GM21529 (cell line): ENCODE measurements around the gene PBX4.

Experiments used
- ATAC-seq: cut with Tn5 transposase; IDR thresholded peaks from one replicate; pipeline ENCODE4 v1.9.1; 2021; ENCODE audit not compliant: unreplicated experiment

Gene PBX4

DNA sequence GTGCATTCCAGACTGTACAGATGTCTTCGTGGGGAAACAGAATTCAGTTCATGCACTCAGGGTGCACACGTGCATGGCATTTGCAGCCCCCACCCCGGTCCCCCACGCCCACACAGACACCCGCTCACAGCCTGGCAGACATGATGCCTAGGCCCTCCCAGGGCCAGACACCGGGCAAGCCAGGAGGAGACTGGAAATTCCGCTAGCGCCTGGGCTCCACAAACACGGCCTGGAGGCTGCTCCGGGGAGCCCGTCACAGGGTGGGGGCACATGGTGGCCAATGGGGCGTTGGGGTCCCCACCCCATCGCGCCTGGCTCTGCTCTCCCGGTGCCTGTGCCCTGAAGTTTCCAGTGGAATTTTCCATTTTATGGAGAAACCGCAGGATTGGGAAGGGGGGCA lies 76.9 kb downstream of the PBX4 start:
- ATAC-seq = no peak

DNA sequence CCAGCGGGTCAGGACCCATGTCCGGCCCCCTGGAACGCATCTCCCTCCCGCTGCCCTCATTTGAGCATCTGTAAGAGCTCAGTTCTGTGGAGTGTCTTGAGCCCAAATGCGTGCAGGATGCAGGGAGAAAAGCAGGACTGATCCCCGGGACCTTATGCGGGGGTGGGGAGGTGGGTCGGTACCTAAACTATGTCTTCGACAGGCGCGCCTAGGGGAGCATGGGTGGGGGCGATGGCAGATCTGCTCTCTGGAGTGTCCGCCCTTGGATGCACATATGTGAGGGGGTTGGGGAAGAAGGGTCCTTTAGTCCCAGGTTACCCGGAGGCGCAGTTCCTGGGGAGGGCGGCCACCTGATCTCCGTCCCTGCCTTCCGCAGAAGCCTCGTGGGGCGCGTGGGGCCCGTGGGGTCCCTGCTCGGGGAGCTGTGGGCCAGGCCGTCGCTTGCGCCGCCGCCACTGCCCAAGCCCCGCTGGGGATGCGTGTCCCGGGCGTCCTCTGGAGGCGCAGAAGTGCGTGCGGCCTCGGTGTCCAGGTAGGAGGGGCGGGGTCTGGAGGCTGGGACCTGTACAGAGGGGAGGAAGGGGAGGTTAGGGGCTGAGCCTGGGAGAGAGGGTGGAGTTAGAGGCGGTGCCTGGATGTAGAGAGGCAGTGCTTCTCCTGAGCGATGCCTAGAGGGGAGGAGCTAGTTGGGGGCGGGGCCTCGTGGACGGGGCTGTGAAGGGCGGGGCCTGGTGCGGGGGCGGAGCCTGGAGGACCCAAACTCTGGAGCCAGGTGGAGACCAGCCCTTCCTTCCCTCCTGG lies 77.6 kb downstream of the PBX4 start:
- ATAC-seq = peak; percentile 70

DNA sequence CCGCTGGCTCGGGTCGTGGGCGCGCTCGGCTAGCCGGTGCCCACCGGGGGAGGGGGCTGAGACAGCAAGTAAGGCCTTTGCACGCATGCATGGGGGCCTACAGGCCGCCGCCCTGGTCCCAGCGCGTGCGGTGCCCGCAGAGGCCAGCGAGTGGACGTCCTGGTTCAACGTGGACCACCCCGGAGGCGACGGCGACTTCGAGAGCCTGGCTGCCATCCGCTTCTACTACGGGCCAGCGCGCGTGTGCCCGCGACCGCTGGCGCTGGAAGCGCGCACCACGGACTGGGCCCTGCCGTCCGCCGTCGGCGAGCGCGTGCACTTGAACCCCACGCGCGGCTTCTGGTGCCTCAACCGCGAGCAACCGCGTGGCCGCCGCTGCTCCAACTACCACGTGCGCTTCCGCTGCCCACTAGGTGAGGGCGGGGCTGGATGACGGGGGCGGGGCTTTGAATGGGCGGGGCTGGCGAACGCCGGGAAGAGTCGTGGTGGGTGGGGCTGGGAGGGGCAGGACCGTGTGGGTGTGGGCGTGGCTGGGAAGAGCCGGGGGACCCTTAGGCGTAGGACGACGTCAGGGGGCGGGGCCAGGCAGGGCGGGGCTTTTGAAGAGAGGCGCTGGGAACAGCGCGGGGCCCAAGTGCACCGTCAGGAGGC lies 78.3 kb downstream of the PBX4 start:
- ATAC-seq = no peak

DNA sequence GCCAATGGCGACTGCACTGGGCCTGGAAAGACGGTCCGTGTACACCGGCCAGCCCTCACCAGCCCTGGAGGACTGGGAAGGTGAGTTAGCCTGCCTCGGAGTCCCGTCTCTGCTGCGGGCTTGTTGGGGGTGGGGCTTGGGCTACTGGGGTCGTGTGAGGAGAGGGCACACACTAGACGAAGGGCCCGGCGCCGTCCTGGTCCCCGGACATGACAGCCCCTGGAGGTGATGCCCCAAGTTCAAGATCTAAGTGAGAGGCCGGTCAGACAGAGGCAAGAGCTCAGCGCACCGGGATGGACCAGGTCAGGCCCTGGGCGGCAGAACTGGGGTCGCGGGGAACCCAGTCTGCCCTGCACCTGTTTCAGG lies 78.8 kb downstream of the PBX4 start:
- no peak for ATAC-seq

DNA sequence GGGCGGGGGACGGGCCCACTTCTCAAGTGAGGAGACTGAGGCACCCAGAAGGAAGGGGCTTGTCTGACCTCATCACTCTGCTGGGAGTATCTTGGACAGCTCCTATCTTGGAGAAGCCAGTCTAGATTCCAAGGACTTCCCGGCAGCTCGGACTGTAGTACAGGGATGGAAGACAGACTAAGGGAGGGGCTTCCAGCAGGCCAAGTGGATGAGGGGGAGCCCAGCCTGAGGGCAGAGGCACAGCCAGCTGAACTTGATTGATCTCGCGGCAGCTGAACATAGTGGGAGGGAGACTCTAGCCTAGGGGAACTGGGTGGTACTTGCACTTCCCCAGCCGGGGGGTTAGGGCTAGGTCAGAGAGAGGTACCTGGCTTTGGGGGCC lies 79.7 kb downstream of the PBX4 start:
- ATAC-seq = no peak

DNA sequence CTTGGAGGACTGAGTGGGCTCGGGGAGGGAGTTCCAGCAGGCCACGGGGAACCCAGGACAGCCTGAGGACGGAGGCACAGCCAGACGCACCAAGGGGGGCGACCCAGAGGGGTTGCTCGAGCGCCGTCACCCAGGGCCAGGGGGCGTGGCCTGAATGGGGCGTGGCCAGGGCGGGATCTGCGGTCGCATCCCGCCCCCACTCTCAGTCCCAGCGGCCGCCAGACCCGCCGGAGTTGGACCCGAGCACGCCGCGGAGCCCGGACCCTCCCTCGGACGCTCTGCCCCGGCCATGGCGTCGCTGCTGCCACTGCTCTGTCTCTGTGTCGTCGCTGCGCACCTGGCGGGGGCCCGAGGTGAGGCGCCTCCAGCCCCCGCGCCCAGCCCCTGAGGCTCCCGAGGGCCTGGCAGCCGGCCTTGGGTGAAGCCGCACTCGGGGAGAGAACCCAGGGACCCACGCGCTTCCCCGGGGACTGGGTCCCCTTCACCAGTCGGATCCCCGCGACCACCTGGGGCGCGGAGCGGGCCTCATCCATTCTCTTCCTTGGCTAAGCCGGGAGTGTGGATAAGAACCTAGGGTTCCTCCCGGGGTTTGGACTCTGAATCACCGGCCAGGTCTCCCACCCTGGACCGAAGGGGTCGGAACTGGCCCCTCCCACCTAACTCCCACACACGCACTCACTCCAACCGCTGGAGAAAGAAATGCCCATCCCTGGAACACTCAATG lies 80.3 kb downstream of the PBX4 start, which contains the start of gene CILP2:
CILP2 (plus strand) TSS at position 205 of the 724 bp plus-strand sequence; CDS start at position 290, 85 bp downstream.
- ATAC-seq = no peak

DNA sequence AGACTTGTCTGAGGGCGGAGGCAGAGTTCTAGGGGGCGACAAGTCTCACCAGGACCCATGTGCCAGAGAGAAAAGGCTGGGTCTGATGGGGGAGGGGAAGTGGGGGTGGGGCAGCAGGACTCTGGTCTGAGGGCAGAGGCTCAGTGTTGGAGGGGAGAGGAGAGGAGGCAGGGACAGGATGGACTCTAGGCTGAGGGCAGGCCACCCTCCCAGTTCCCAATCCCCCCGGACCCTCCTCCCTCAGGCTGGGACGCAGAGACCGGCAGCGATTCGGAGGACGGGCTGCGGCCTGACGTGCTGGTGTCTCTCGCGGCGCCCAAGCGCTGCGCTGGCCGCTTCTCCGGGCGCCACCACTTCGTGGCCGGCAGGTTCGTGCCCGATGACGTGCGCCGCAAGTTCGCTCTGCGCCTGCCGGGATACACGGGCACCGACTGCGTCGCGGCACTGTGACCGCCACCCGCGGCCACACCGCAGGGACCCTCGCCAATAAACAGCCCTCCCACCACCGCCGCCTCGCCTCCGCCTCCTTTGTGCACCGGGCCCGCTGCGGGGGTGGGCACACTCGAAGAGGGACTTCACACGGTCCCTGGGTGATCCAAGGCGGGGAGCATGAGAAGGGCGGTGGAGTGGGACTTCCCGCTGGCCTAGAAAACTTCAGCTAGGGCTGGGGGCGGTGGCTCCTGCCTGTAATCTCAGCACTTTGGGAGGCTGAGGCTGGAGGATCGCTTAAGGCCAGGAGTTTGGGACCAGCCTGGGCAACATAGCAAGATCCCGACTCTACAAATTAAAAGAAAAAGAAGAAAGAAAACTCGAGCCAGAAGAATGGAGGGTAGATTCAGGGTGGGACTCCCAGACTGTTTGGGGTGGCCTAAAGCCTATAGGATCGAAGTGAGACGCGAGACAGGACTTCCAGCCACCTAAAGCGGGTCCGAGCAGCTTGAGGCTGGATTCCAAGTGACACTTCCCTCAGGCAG lies 81.1 kb downstream of the PBX4 start:
- ATAC-seq = no peak

DNA sequence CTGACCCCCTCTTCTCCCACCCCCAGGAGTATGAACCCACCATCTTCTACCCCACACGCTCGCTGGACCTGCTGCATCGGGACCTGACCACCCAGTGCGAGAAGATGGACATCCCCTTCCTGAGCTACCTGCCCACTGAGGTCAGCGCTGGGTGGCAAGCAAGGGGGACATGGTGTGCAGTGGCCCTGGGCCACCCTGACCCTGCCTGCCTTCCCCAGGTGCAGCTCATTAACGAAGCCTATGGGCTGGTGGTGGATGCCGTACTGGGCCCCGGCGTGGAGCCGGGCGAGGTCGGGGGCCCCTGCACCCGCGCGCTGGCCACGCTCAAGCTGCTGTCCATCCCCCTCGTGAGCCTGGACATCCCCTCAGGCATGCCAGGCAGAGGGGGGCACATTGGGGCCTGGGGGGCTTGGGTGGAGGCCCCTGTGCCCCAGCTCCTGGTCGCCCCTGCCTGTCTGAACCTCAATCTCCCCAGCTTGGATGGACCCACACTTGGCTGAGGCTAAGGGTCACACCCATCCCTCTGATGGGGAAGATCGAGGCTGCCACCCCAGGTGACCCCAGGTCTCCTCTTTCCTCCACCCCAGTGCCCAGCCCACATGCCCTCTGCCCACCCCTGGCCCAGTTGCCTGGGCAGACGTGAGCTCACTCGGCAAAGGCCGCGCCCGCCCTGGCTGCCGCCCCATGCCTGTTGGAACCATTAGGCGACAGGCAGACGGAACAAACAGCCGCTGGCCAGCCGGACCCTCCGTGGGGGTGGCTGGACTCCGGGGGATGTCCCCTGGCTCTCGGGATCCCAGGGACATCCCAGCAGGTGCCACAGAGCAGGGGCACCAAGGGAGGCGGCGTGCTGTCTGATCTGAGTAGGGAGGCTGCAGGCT lies 82.9 kb downstream of the PBX4 start:
- ATAC-seq = no peak

DNA sequence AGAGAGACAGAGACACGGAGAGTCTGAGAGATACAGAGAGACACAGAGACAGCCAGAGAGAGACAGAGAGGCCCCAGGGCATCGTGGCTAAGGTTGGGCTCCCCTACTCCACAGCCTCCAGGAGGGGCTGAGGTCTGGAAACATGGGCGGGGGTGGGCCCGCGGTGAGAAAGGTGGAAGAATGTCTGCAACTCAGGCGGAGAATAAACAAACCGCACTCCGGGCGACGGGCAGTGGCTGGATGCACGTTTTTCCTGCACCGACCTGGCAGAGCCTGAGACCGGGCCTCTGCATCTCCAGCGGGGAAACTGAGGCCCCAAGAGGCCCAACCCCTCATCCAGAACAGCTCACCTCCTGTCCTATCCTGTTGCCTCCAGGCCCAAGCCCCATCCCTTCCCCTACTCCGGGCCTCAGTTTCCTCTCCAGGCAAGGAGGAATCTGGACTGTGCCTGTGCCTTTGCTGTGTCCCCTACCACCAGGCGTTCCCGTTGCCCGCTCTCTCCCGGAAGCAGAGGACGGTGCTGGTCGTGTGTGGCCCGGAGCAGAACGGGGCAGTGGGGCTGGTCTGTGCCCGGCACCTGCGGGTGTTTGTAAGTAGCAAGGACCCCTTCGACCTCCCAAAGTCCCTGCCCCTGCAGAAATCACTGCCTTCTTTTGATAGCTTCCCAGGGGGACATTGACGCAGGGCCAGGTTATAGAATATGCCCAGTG lies 83.8 kb downstream of the PBX4 start:
- ATAC-seq = no peak

DNA sequence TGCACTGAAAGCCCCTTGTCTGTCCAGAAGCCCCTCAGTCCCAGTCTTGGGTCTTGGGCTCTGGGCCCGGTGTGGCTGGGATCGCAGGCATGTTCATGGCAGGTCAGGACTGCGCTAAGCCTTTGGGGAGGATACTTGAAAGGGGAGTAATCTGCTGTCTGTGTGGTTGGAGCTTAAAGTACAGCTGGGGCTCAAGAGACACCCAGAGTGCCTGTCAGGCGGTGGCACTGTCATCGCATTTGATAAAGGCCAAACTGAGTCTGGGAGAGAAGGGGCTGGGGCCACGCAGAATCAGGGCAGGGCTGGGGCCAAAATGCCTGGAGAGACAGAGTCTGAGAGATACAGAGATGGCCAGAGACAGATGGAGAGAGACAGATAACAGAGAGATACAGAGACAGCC lies 84.6 kb downstream of the PBX4 start:
- no peak for ATAC-seq

DNA sequence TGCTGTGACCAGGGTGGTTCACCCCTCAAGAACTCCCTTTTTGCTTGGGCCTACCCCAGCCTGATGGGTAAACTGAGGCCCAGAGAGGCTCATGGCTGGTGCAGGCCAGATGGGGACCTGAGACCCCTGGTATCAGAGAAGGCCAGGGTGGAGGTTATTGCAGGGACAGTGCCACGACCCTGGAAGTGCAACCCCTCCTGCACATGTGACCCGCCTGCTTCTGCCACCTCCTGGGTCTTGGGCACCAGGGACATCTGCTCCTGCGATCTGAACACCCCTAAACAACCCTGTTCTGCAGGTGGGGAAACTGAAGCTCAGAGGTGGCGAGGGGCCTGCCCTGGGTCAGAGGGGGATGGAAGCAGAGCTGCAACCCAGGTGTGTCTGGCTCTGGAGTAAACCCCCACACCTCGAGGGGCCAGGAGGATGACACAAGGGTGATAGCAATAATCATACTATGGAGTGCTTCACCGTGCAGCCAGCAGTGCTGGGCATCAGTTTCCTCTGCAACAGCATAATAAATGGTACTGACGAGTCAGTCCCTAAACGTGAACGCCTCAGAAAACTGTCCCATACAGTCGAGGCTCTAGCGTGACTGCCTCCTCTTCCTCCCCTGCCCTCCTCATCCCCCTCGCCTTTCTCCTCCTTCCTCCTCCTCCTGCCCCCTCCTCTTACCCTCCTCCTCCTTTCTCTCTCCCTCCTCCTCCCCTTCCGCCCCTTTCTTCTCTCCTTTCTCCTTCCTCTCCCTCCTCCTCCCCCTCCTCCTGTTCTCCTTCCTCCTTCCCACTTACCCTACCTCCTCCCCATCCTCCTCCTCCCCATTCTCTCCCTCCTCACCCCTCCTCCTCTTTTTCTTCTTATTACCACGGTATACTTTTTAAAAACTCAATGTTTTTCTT lies 85.4 kb downstream of the PBX4 start:
- no peak for ATAC-seq

DNA sequence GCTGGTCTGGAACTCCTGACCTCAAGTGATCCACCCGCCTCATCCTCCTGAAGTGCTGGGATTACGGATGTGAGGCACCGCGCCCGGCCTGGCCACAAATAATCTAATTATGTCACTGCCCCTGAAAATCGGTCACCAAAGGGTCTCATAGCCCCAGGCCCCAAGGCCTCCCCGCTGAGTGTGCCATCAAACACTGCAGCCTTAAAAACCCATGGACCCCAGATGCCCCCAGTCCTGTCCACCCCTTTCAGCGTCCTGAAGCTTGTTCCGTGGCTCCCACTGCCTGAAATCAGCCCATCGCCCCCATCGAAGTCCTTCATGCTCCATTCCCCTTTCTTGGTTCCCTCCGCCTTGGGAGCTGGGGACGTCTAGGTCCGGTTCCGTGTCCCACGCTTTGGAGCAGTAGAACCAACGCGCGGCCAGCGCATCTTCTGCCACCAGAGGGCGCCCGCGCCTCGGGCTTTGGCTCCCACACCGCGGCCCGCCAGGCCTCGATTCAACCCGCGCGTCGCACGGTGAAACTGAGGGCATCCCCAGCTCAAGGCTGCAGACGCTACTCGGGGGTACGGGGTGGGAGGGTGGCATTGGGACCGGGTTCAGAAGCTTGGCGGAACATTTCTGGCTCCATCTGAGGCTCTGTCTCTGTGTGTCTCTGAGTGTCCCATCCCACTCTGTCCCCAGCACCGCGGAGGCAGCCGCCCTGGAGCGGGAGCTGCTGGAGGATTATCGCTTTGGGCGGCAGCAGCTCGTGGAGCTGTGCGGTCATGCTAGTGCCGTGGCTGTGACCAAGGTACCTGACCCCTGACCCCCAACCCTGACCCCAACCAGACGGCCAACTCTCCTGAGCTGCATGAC lies 86.3 kb downstream of the PBX4 start:
- no peak for ATAC-seq

DNA sequence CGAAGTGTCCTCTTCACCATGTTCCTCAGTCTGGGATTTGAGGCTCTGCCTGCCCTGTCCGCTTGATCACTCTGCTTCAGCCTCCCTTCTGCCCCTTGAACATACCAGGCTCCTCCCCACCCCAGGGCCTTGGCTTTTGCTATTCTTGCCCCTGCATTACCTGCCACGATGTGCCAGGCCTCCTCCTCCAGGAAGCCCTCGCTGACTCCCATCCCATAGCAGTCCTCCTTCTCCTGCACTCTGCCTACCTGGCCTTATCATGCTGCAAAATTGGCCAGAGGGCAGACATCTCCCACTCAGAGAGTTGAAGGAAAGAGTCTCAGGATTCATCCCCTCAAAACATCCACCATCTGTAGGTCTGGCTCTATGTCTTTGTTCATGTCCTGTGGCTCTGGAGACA lies 87.6 kb downstream of the PBX4 start:
- no peak for ATAC-seq

DNA sequence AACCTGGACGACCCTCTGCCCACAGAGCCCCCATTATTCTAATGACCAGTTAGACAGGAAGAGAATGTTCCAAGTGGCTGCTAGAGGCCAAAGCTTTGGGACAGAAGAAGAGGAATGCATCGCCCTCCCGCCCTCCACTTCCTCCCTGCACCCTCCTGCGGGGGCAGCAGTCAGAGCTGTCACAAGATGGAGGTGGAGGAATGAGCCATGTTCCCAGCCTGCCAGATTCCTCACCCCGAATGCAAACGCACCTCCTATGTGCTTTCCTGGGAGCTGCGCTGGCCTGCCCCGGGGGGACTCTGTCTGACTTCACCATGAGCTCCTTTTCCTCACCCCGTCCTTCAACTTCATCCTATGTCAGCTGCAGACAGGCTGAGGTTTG lies 88.1 kb downstream of the PBX4 start:
- ATAC-seq = no peak

DNA sequence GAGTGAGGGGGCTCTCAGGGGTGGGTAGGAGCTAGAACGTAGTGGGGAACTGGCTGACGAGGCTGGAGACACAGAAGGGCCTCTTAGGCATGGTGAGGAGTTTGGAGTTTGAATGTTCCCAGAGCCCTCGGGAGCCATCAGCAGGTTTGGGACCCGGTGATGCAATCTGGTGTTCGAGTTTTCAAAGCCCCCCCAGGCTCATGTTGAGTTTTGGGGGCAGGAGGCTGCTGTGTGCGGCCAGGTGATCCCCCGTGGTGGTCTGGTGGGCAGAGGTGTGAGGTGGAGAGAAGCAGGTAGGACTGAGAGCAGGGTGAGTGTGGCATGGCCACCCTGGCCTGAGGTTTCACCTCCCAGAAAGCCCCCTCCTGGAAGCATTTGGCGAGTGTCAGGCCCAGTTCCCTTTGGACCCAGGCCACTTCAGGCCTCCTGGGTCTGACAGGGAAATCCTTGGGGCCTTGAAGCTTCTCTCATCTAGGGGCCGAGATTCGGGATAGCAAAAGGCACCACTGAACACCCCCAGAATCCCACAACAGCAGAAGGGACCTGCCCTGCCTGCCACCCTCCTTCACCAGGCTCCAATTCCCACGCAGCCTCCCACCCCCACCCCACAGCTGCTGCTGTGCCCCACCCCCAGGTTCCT lies 88.6 kb downstream of the PBX4 start:
- no peak for ATAC-seq

DNA sequence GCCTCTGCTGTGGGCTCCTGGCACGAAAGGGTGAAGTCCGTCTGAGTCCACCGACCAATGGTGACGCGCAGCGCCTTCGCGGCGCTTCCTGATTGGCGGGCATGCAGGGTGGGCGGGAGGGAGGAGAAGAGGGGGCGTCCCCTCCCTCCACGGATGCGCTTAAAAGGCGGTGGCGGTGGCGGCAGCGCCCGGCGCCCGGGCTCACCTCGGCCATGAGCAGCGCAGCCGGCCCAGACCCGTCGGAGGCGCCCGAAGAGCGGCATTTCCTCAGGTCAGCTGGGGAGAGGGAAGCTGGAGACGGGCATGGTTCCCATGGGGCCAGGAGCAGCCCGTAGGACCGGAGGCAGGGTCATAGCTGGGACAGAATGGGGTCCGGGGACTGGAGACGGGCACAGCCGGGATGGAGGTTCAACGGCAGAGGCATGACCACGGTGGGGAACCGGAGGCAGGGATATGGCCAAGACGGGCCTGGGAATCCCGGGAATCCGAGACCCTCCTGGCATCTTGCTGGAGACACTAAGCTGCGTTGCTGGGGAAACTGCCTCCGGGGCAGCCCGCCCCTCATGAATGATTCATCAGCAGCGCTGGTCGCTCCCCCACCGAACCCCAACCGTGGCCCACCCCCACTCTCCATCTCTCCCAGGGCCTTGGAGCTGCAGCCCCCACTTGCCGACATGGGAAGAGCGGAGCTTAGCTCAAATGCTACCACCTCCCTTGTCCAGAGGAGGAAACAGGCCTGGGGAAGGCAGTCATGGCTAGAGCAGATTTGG lies 89.6 kb downstream of the PBX4 start, which contains the start of gene YJEFN3:
YJEFN3 (plus strand) TSS at position 191 of the 770 bp plus-strand sequence; CDS start at position 213, 22 bp downstream.
- no peak for ATAC-seq
